C4-2B (cell line): ENCODE results near the gene PARD3.

Source experiments
- ZFX ChIP-seq: fragments of 450-650 bp; IDR thresholded peaks from 2 replicates; pipeline ENCODE4 v1.6.1; 2017
- TF ChIP-seq, protein P1 (sequence below): fragments of 450-650 bp; conservative IDR thresholded peaks from 2 replicates; pipeline ENCODE4 v1.5.1; 2017; ENCODE audit warnings: mild to moderate bottlenecking

DNA sequence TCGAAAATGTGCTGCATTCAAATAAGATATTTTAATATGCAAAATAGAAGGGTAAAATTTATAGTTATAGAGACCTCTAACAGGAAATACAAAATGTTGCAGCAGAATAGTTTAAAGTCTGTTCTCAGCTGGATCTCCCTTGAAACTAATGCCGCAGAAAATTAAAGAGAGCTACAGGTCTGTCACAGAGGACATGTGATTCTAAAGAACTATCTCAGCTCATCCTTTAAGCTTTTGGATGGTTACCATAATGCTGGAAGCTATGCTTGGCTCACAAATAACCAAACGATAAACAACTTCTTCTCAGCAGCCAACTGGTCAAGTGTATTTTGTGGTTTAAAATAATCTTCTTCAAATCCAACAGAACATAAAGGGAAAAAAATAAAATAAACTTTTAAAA lies 353.0 kb downstream of the PARD3 start:
- TF ChIP-seq, protein P1, sequence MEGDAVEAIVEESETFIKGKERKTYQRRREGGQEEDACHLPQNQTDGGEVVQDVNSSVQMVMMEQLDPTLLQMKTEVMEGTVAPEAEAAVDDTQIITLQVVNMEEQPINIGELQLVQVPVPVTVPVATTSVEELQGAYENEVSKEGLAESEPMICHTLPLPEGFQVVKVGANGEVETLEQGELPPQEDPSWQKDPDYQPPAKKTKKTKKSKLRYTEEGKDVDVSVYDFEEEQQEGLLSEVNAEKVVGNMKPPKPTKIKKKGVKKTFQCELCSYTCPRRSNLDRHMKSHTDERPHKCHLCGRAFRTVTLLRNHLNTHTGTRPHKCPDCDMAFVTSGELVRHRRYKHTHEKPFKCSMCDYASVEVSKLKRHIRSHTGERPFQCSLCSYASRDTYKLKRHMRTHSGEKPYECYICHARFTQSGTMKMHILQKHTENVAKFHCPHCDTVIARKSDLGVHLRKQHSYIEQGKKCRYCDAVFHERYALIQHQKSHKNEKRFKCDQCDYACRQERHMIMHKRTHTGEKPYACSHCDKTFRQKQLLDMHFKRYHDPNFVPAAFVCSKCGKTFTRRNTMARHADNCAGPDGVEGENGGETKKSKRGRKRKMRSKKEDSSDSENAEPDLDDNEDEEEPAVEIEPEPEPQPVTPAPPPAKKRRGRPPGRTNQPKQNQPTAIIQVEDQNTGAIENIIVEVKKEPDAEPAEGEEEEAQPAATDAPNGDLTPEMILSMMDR = no peak
- TF ChIP-seq ZFX = no peak
